ENCODE results near the gene MAN2A2. TPM values are rescaled to one million over a fixed set of nuclear protein-coding genes. Genes with fewer than 3 reads are reported as not detected.

Gene MAN2A2
- total and polyA plus RNA-seq, 9 of the 15 experiments (the other 6 are each of a cell fraction or from before 2014, with no cell fraction given): 7.3 to 151 (median 43.4) TPM

DNA sequence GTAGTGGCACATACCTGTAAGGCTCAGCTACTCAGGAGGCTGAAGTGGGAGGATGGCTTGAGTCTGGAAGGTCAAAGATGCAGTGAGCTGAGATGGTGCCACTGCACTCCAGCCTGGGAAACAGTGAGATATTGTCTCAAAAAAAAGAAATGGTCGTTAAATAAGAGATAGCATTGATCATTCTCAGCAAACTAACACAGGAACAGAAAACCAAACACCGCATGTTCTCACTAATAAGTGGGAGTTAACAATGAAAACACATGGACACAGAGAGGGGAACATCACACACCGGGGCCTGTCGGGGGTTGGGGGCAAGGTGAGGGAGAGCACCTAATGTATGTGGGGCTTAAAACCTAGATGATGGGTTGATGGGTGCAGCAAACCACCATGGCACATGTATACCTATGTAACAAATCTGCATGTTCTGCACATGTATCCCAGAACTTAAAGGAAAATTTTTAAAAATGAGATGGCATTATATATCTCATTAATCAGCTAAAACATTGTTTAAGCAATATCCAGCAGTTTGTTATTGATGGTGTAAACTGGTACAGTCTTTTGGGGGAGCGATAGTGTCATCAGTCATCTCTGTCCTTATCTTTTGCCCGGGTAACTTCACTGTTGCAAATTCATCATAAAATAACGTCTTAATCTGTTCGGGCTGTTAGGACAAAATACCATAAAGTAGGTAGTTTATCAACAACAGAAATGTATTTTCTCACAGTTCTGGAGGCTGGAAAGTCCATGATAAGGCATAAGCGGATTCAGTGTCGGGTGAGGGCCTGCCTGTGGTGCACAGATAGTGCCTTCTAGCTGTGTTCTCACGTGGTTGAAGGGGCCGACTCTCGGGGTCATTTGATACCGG is 1.7 kb upstream of the MAN2A2 start (continued):
- no peak for TF ChIP-seq SREBF1 (IDR thresholded peaks at IDR 0.05; ENCODE audit: borderline replicate concordance, low read depth, low read length)
- TF ChIP-seq SRSF1 (IDR thresholded peaks at IDR 0.05; ENCODE audit: low read depth, low read length): no peak
- peak; percentile 76 for TF ChIP-seq USF1 (CRISPR knock-in tag; IDR thresholded peaks at IDR 0.05)
- no peak for TF ChIP-seq POLR2AphosphoS2 (IDR thresholded peaks at IDR 0.05; ENCODE audit: low read length)
- TF ChIP-seq ATF7 (IDR thresholded peaks at IDR 0.05): peak; percentile 89
- no peak for TF ChIP-seq NFXL1 (CRISPR knock-in tag; IDR thresholded peaks at IDR 0.05)
- peak; percentile 100 for TF ChIP-seq TEAD4 (IDR thresholded peaks at IDR 0.05; ENCODE audit: low read length)
- TF ChIP-seq TEAD4 (CRISPR knock-in tag; IDR thresholded peaks at IDR 0.05; ENCODE audit: borderline replicate concordance): no peak
- TF ChIP-seq KDM5B (IDR thresholded peaks at IDR 0.05; ENCODE audit: insufficient replicate concordance, low read depth, low read length): no peak
- TF ChIP-seq TRIM24 (IDR thresholded peaks at IDR 0.05): peak; percentile 97 to 98
- TF ChIP-seq PTRF (tag; IDR thresholded peaks at IDR 0.05): no peak
- TF ChIP-seq FOS (IDR thresholded peaks at IDR 0.05; ENCODE audit: extremely low read depth, insufficient read length): no peak
- TF ChIP-seq ZNF224 (CRISPR knock-in tag; IDR thresholded peaks at IDR 0.05): 0 out of 2 replicates have a peak, but pooled peaks have one; percentile 7
- no peak for TF ChIP-seq KLF13 (tag; IDR thresholded peaks at IDR 0.05; ENCODE audit: borderline replicate concordance, low read depth)
- TF ChIP-seq ZNF431 (CRISPR knock-in tag; IDR thresholded peaks at IDR 0.05): no peak
- peak; percentile 94 for TF ChIP-seq SMAD1 (IDR thresholded peaks at IDR 0.05; ENCODE audit: low read depth, low read length, partially characterized antibody)
- peak; percentile 94 for TF ChIP-seq ZNF197 (CRISPR knock-in tag; IDR thresholded peaks at IDR 0.05; ENCODE audit: low read depth)
- TF ChIP-seq FOSL1 (tag; conservative IDR thresholded peaks at IDR 0.05): peak; percentile 89
- no peak for TF ChIP-seq CREBBP (IDR thresholded peaks at IDR 0.05; ENCODE audit: low read depth, low read length)
- no peak for TF ChIP-seq RBFOX2 (IDR thresholded peaks at IDR 0.05; ENCODE audit: low read depth, low read length)
- TF ChIP-seq HMGXB4 (CRISPR knock-in tag; IDR thresholded peaks at IDR 0.05): no peak
- no peak for TF ChIP-seq ZBTB43 (CRISPR knock-in tag; IDR thresholded peaks at IDR 0.05)
- TF ChIP-seq, protein P1, sequence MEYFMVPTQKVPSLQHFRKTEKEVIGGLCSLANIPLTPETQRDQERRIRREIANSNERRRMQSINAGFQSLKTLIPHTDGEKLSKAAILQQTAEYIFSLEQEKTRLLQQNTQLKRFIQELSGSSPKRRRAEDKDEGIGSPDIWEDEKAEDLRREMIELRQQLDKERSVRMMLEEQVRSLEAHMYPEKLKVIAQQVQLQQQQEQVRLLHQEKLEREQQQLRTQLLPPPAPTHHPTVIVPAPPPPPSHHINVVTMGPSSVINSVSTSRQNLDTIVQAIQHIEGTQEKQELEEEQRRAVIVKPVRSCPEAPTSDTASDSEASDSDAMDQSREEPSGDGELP (CRISPR knock-in tag; IDR thresholded peaks at IDR 0.05; ENCODE audit: borderline replicate concordance): no peak
- TF ChIP-seq FOXK2 (conservative IDR thresholded peaks at IDR 0.05 in 1 of 2, IDR thresholded peaks at IDR 0.05 in 1 of 2; ENCODE audit: low read depth in 2 of 2): peak; percentile 88 to 93
